Measurements from ENCODE around the gene RAET1L. TPM values are rescaled to one million over a fixed set of nuclear protein-coding genes. Genes with fewer than 3 reads are reported as not detected.

RAET1L gene
- total and polyA plus RNA-seq, 2 donors (not counting 3 experiments of a cell fraction or from before 2014, with no cell fraction given): not detected

- H3K9me3 ChIP-seq (replicated peaks; ENCODE audit: control insufficient read depth, insufficient read depth, low read length): no peaks in the 10 kb centered on the region
- intact Hi-C loops (cut with micrococcal nuclease): loop anchor here (2.0 kb wide), 1 partner anchor 43 kb away; the partner anchor contains the start of gene RAET1L
Measured at GRCh38 chr6:150068151-150068550, 42.8 kb upstream of the RAET1L start.

GRCh38 chr6:150065083-150065482, 39.8 kb upstream of the RAET1L start:
- TF ChIP-seq MAX (IDR thresholded peaks at IDR 0.05; ENCODE audit: insufficient read depth, insufficient read length) (no peak), MYC (IDR thresholded peaks at IDR 0.05; ENCODE audit: low read depth, low read length) (no peak), JUN (IDR thresholded peaks at IDR 0.05; ENCODE audit: borderline replicate concordance, insufficient read depth, insufficient read length, low read depth) (no peak), POLR2A (IDR thresholded peaks at IDR 0.05; ENCODE audit: low read depth, low read length) (no peak), FOS (IDR thresholded peaks at IDR 0.05; ENCODE audit: borderline replicate concordance, insufficient read depth, low read length) (no peak), POLR2AphosphoS5 (IDR thresholded peaks at IDR 0.05; ENCODE audit: insufficient read depth, low read depth, low read length) (no peak), CTCF (IDR thresholded peaks at IDR 0.05; ENCODE audit: extremely low read depth in 1 of 2, insufficient read depth in 1 of 2, low read depth in 1 of 2, low read length in 2 of 2) (no peak)
- Histone ChIP-seq H3K4me3 (replicated peaks in 1 of 3; ENCODE audit: insufficient read depth in 1 of 3, low read depth in 1 of 3, low read length in 3 of 3) (no peak overlapping the region), H3K4me2 (ENCODE audit: insufficient read depth, low read length) (no peak overlapping the region), H2AFZ (ENCODE audit: low read depth, low read length) (no peak overlapping the region), H3K9me1 (replicated peaks; ENCODE audit: control insufficient read depth, extremely low read depth, insufficient read depth, low read length) (no peaks in the 10 kb centered on the region), H3K4me1 (ENCODE audit: control insufficient read depth, extremely low read depth, insufficient read depth, low read length) (peaks cover 4% of the 10 kb centered on the region), H3K79me2 (ENCODE audit: control insufficient read depth, insufficient read depth, low read length) (no peaks in the 10 kb centered on the region), H3K9ac (replicated peaks; ENCODE audit: extremely low read depth, insufficient read depth, low read length) (no peak overlapping the region), H3K27ac (ENCODE audit: insufficient read depth, low read depth, low read length) (no peak overlapping the region), H3K36me3 (ENCODE audit: control insufficient read depth in 2 of 2, extremely low read depth in 1 of 2, insufficient read depth in 2 of 2, low read length in 2 of 2) (peaks cover 0 to 2% of the 10 kb centered on the region in 2 experiments), H3K27me3 (ENCODE audit: control insufficient read depth in 2 of 2, insufficient read depth in 2 of 2, low read length in 2 of 2) (no peaks in the 10 kb centered on the region), H4K20me1 (replicated peaks; ENCODE audit: control insufficient read depth, extremely low read depth, insufficient read depth, low read length) (no peaks in the 10 kb centered on the region), H3K9me3 (replicated peaks; ENCODE audit: control insufficient read depth, insufficient read depth, low read length) (no peaks in the 10 kb centered on the region)
- DNase-seq (ENCODE audit: low read depth, low spot score) (no peak), FAIRE-seq (no peak)
- BruUV-seq (replicated peaks): no TSS peak
- intact Hi-C loops (cut with micrococcal nuclease) (no loop called here), dilution Hi-C loops (cut with MboI; ENCODE audit: extremely low pct_ligation_motif_present, low sequenced_read_pairs) (no loop called here)
- ChIA-PET POLR2A (no interaction called here), CTCF (no interaction called here)

More at GRCh38 chr6:150068151-150068550, 42.8 kb upstream of the RAET1L start:
- Histone ChIP-seq H3K27me3 (ENCODE audit: control insufficient read depth in 2 of 2, insufficient read depth in 2 of 2, low read length in 2 of 2) (no peaks in the 10 kb centered on the region), H3K9me1 (replicated peaks; ENCODE audit: control insufficient read depth, extremely low read depth, insufficient read depth, low read length) (no peaks in the 10 kb centered on the region), H2AFZ (ENCODE audit: low read depth, low read length) (peak overlapping the region; percentile 96), H3K27ac (ENCODE audit: insufficient read depth, low read depth, low read length) (peak overlapping the region; percentile 54), H3K4me2 (ENCODE audit: insufficient read depth, low read length) (peak overlapping the region; percentile 78), H3K36me3 (ENCODE audit: control insufficient read depth in 2 of 2, extremely low read depth in 1 of 2, insufficient read depth in 2 of 2, low read length in 2 of 2) (peaks cover 0 to 2% of the 10 kb centered on the region in 2 experiments), H3K9ac (replicated peaks; ENCODE audit: extremely low read depth, insufficient read depth, low read length) (peak overlapping the region; percentile 81), H3K4me1 (ENCODE audit: control insufficient read depth, extremely low read depth, insufficient read depth, low read length) (peaks cover 4% of the 10 kb centered on the region), H4K20me1 (replicated peaks; ENCODE audit: control insufficient read depth, extremely low read depth, insufficient read depth, low read length) (no peaks in the 10 kb centered on the region), H3K4me3 (replicated peaks in 1 of 3; ENCODE audit: insufficient read depth in 1 of 3, low read depth in 1 of 3, low read length in 3 of 3) (peak overlapping the region; percentile 72 to 88 (median 85)), H3K79me2 (ENCODE audit: control insufficient read depth, insufficient read depth, low read length) (no peaks in the 10 kb centered on the region)
- POLR2A ChIA-PET: no interaction called here
- TSS peak; percentile 17 for BruUV-seq (replicated peaks)
- TF ChIP-seq GATA2 (IDR thresholded peaks at IDR 0.05; ENCODE audit: insufficient read depth, insufficient read length, low read depth, low read length) (no peak), MYC (IDR thresholded peaks at IDR 0.05; ENCODE audit: low read depth, low read length) (no peak), MAX (IDR thresholded peaks at IDR 0.05; ENCODE audit: insufficient read depth, insufficient read length) (no peak), JUN (IDR thresholded peaks at IDR 0.05; ENCODE audit: borderline replicate concordance, insufficient read depth, insufficient read length, low read depth) (no peak)
- FAIRE-seq (peak; percentile 54), DNase-seq (ENCODE audit: low read depth, low spot score) (peak; percentile 12)
- dilution Hi-C loops (cut with MboI; ENCODE audit: extremely low pct_ligation_motif_present, low sequenced_read_pairs): no loop called here
- CTCF ChIA-PET: interaction anchor here (1.1 to 1.5 kb wide), 3 partner anchors 16 to 749 kb away, joined by 3 to 5 read pairs (median 4); no protein-coding TSS in a partner anchor
